NCI-H526 (cell line): Measurements from ENCODE around the gene ILKAP.
"Not testable (repeated sequence)": the region's sequence is repeated elsewhere in the genome, so short reads cannot be mapped to it uniquely, and the experiment has no call there.

Experiments
- DNase-seq, 2 experiments: peaks; one replicate each; lab custom pipeline; 2025; lab: John Stamatoyannopoulos, UW

ILKAP gene

DNA sequence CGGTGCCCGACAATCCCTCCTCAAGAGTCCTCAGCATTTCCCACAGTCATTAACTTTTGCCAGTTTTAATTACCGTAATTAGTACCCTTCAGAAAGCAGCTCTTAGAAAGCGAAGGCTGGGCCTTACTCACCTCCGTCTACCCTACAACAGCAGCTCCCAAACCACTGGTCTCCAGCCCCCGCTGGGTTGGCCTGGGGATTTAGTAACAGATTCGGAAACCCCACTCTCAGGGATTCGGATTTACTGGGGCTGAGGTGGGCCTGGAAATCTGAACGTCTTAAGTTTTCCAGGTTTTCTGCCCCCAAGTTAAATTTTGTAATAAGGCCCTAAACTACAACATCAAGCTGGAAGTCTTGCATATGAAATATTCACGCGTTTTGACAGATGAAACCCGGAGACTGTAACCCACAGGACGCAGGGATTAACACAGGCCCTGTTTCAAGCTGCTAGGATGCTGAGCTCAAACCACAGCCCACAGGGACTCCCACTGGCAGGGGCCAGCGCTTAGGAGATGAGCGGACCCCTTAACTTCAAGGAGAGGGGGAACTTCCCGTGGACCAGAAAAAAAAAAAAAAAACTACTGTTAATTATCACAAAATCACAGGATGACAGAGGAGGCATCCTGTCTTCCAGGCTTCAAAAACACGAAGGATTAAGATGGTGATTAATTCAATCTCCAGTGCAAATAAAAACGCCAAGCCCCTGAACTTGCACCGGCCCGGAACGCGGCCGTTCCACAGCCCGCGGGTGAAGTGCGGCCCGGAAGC, 985 bp downstream of the ILKAP start:
- peak in 1 of 2 experiments; percentile 26 for DNase-seq

DNA sequence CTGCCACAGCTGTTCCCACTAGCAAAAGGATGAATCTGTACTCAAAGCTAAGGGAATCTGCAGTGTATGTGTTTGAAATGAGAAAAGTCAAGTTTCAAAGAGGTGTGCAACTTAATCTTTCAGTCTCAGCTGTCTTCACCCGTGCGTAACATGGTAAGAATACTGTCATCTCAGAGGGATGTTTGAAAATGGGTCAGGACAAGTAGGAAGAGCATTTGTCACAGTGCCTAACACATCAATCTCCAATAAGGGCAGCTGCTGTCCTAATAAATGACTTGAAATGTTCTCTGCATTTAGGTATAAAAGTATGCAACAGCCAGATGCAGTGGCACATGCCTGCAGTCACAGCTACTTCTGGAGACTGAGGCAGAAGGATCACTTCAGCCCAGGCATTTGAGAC, 13.1 kb downstream of the ILKAP start:
- DNase-seq = no peak

DNA sequence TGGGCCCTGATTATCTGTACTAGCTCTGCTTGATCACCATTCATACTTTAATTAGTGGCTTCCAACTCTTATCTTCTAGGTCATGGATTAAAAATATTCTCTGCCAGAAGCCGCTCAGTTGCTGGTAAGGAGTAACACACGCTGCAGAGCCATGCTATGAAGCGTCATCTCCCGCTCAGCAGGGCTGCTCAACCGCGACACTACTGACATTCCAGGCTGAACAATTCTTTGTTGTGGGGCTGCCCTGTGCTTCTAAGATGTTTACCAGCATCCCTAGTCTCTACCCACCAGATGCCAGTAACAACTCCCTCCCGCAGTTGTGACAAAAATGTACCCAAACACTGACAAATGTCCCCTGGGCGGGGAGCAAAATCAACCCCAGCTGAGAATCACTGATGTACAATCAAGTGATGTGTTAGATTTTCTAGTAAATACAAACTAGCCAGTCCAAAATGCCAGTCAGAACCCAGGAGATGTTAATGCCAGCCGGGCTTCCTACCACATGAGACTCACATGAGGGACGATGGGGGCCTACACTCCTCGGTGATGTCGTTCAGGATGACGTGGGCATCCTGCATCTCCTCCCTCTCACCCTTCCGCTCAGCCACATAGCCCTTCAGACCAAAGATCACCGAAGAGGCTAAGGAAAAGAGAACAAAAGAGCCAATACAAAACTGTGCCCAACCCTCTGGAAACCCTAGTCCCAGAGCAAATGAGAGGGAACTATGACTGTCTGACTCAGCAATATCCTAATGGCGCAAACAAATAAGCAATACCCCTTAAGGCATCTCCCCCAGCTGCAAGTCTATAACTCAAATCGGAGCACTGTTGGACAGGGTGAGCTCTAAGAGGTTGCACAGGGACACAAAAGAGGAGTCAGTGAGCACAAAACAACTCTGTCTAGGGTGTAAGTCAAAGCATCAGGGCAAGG, 15.6 kb downstream of the ILKAP start:
- no peak for DNase-seq

GRCh38 chr2:238183821-238184220, 19.7 kb downstream of the ILKAP start:
- no peak for DNase-seq

DNA sequence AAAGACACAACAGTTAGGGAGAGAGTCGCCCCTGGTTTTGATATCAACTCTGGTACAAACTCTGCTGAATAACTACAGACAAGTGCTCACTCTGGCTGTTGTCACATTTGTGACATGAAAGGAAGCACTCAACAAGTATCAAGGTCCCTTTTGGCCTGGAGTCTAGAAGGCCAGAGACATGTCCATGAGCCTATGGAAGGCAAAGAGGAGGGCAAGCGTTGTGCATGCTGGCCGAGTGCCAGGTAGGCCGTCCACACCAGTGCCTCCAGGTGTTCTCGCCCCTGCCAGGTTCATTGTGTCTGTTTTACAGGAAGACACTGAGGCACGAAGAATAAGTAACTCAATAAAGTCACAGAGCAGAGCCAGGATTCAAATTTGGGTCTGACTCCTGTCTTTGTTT, 21.1 kb downstream of the ILKAP start:
- DNase-seq = no peak

GRCh38 chr2:238180554-238180953, 22.9 kb downstream of the ILKAP start:
- DNase-seq = no peak

GRCh38 chr2:238176613-238177012, 26.9 kb downstream of the ILKAP start:
- DNase-seq = no peak

- DNase-seq = no peak
Observed at GRCh38 chr2:238174701-238175100, 28.8 kb downstream of the ILKAP start.

DNA sequence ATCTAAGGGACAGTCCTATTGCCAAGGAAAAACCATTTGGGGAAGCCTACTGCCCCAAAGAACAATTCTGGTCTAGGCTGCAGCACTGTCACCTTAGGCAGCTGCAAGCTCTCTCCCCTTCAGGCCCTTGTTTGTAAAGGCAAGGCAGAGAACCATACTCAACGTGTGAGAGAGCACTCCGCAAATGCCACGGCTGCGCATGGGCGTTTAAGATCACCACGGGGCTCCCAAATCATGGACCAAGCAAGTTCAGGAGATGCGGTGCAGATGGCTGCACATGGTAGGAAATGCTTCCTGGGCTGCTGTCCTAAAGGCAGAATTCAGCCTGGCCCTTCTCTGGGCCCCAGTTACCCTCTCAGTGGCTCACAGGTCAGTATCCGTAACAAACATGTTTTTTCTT, 29.2 kb downstream of the ILKAP start:
- no peak for DNase-seq

GRCh38 chr2:238173692-238174091, 29.8 kb downstream of the ILKAP start:
- peak in 1 of 2 experiments; percentile 32 for DNase-seq

GRCh38 chr2:238172439-238172838, 31.1 kb downstream of the ILKAP start:
- no peak for DNase-seq

- DNase-seq = no peak
Observed at GRCh38 chr2:238171575-238172187, 31.8 kb downstream of the ILKAP start.

- not testable (repeated sequence) for DNase-seq
Observed at GRCh38 chr2:238171072-238171431, 32.4 kb downstream of the ILKAP start.

GRCh38 chr2:238170386-238171071, 33.0 kb downstream of the ILKAP start:
- no peak for DNase-seq

DNA sequence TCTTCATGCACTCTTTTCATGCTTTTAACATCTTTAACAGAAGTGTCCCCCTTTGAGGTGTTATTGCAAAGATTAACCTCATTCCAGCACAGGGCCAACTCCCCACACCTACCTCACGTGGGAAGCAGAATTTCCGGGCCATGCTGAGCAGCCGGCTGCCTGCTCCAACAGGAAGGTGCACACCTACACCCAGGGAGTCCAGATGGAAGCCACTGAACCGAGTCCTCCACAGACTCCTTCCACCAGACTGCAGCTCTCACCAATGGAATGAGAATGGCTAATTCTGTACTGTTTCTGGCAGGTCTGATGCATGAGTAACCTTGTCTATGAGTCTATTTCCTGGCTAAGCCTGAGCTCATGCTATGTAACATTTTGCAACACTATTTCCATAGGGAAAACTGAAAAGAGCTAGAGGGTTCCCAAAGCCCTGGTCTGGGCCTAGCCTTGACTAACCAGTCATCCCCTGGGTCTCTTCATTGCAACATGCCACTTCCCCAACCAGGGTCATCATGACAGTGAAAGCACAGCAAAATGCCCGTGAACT, 33.7 kb downstream of the ILKAP start:
- DNase-seq = no peak

DNA sequence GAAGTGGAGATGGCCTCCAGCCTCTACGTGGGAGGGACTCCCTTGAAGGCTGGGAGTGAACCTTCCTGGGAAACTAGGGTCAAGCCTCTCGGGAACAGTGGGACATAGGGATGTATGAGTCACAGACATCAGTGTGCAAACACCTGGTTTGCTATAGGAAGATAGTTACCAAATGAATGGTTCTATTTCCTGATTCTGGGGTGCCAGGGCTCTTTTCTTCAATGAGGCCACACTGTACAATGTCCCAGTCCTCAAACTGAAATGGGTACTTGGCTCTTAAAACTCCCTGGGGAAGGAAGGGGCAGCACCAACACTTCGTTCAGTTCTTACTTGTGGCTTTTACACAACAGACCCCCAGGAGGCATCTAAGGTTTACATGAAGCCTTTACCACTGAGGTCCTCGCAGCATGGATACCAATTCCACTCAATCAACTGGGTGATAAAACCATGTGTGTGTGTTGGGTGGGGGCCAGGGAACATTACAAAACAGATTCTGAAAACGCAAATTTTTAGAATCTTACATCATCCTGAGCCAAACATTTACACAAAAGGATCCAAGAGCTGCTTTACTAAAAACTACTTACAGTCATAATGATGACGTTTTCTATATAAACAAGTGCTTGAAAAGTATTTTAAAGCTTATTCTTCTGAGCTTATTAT, 34.3 kb downstream of the ILKAP start:
- DNase-seq = no peak

DNA sequence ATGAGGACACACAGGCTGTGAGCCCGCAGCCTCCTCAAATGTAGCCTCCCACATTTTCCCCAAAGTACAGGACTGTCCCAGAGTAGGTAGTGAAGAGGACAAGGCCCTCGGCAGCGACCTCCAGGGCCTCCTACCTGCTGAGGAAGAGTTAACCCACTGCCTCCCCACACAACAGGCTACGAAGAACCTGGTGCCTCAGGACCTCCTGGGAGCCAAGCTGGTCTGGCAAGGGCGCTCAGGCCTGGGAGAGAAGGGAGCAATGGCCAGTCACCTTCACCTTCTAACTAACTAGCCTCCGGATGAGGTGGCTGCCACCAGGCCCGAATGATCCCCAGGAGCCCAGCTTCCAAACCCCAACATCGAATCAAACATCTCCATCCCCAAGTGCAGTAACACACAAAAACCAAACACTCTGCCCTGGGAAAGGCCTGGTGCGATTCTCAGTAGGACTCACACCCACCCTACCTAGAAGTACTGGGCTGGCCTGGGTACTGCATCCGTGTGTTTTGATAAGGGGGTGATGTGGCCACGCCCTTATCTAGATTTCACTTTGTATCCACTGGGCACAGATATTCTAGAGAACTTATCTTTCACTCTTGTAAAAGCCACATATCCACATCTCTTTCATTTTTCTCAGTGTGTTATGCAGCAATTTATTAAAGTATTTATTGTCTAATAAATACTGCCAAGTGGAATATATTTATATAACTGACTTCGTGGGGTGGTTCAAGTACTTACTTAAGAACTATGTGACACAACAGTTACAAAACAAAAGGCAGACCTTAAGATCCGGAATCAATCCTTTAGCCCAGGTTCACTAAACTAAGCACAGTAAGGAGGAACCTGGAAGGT, 35.1 kb downstream of the ILKAP start:
- no peak for DNase-seq

GRCh38 chr2:238167761-238168160, 35.7 kb downstream of the ILKAP start:
- DNase-seq = no peak

- DNase-seq = no peak
Observed at GRCh38 chr2:238167344-238167715, 36.2 kb downstream of the ILKAP start.
